Body of pancreas (tissue), 4 donors: Measurements from ENCODE around the gene CKS1B.

Source experiments
- POLR2A ChIP-seq, 3 donors: fragments of 450-650 bp; IDR thresholded peaks; one replicate each; pipeline ENCODE4 v1.6.1; 2016; ENCODE audit warnings: antibody characterized with exemption in 3 of 3, mild to moderate bottlenecking in 2 of 3
- TF ChIP-seq, protein P1 (sequence below), 7 experiments: fragments of 450-650 bp in 4 of 7; fragments of 200-600 bp in 3 of 7; sonication (generic) in 3 of 7; IDR thresholded peaks; one replicate each; pipeline ENCODE4 v1.5.1; 2016 to 2019; ENCODE audit warnings: antibody characterized with exemption in 7 of 7

DNA sequence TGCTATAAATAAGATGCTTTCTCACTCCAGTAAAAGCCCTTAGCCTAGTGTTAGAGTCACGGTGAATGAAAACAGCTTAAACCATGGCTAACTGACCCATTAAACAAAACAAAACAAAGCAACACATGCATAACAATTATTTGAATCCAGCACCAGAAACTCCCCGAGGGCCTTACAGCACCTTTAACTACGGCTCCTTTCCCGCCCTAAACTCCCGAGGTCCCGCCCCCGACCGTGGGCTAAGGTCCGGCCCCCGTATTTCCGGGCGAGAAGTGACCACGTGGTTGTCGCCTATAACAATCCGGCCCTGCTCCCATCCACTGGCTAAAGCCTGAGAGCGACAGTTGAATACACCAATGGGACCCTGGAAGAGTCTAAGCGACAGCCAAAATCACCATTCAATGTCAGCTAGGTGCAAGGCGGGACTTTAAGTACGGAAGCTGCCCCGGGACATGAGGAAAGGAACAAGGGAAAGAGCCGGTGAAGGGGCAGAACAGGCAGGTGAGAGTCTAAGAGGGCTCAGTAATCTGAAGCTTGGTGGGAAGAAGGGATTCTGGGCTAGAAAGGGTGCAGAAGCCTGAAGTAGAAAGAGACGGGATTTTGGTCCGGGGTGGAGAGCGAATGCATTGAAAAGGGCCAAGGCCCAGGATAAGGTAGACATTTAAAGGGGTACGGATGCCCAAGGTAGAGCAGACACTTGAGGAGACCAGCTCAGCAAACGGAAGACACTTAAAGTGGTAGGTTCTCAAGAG lies 8.6 kb downstream of the CKS1B start, which contains the start of gene FLAD1:
- TF ChIP-seq, protein P1, sequence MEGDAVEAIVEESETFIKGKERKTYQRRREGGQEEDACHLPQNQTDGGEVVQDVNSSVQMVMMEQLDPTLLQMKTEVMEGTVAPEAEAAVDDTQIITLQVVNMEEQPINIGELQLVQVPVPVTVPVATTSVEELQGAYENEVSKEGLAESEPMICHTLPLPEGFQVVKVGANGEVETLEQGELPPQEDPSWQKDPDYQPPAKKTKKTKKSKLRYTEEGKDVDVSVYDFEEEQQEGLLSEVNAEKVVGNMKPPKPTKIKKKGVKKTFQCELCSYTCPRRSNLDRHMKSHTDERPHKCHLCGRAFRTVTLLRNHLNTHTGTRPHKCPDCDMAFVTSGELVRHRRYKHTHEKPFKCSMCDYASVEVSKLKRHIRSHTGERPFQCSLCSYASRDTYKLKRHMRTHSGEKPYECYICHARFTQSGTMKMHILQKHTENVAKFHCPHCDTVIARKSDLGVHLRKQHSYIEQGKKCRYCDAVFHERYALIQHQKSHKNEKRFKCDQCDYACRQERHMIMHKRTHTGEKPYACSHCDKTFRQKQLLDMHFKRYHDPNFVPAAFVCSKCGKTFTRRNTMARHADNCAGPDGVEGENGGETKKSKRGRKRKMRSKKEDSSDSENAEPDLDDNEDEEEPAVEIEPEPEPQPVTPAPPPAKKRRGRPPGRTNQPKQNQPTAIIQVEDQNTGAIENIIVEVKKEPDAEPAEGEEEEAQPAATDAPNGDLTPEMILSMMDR (IDR thresholded peaks at IDR 0.05) = no peak
- peak in 2 of 3 donors; percentile 50 to 55 for TF ChIP-seq POLR2A (IDR thresholded peaks at IDR 0.05)
